ENCODE results near the gene SYTL4. TPM values are rescaled to one million over a fixed set of nuclear protein-coding genes. Genes with fewer than 3 reads are reported as not detected.

The SYTL4 gene
- total RNA-seq, 1 experiment from 2014 or later: 0.23 TPM

DNA sequence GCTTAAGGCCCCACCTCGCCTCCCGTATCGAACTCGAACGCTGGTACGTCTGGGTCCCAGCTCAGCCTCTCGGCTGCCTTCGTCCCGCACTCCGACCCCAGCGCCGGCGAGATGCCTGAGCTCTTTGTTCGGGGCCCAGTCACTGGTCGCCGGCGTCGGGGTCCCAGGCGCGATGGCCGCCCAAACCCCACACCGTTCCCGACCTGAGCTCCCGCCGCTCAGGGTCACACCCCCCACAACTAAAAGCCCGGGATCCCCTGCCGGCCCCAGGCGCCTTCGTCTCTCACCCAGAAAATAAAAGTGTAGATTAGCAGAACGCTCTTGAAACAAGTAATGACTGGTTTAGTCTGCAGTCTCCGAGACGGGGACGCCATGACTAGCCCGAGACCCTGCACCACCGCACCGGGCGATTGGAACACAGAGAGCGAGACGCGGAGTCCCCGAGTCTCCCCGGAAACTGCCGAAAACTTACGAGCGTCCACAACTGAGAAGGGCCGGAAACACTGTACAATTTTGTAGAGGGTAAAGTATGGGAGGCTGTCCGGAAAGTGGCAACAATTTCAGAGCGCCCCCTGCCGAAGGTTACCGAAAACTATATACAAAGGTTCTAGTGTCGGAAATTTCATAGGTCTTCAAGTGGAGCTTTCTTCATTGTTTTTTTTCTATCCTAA is 95.5 kb downstream of the SYTL4 start, which contains the start of gene TSPAN6:
Gene TSPAN6, minus strand, starts transcription at position 486 of the 671 bp plus-strand sequence. Its CDS starts 112 bp downstream, at position 374.
- Histone ChIP-seq H3K27me3 (no peaks in the 10 kb centered on the region), H3K4me3 (peak within 1 kb of the TSS; percentile 70), H3K36me3 (no peaks in the 10 kb centered on the region)

DNA sequence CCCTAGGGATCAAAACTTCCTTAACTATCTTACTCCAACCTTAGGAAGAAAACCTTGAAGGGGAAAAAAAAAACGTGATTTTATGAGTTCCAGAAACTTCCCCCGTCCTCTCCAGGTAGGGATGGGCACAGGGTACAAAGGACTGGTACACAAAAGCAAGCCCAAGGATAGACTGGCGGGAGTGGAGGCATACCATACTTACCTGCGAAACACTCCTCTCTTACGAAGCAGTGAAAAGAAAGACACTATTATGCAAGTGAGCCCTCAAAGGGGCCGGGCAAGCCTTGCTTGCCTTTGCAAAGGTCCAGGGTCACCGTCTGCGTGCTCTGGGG is 96.0 kb downstream of the SYTL4 start:
- H3K4me3 ChIP-seq: peak overlapping the region; percentile 70
- H3K27me3 ChIP-seq: no peaks in the 10 kb centered on the region
- no peaks in the 10 kb centered on the region for H3K36me3 ChIP-seq
- H3K9me3 ChIP-seq: no peaks in the 10 kb centered on the region
- DNase-seq: no peak

More for the DNA sequence above, 95.5 kb downstream of the SYTL4 start, which contains the start of gene TSPAN6:
- no peaks in the 10 kb centered on the region for H3K9me3 ChIP-seq
- peak; percentile 80 for DNase-seq

DNA sequence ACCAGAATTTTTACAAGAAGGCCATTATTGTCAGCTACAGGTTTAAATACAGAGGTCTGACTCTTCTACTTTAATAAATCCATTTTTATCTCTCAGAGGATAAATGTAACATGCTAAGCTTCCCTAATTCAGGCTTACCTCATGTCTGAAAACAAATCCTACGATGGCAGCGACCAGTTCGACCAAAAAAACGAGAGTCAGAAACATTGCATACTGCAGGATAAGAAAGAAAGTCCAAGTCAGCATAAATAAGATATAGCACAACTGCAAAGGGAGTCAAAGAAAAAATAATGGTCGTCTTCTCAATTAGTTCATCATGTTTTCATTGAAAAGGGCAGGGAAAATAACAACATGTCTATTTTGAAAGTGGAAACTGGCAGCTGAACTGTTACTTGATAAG is 96.9 kb downstream of the SYTL4 start:
- H3K27me3 ChIP-seq: no peaks in the 10 kb centered on the region
- no peak overlapping the region for H3K4me3 ChIP-seq
- no peaks in the 10 kb centered on the region for H3K36me3 ChIP-seq
- no peak for DNase-seq
- no peaks in the 10 kb centered on the region for H3K9me3 ChIP-seq

DNA sequence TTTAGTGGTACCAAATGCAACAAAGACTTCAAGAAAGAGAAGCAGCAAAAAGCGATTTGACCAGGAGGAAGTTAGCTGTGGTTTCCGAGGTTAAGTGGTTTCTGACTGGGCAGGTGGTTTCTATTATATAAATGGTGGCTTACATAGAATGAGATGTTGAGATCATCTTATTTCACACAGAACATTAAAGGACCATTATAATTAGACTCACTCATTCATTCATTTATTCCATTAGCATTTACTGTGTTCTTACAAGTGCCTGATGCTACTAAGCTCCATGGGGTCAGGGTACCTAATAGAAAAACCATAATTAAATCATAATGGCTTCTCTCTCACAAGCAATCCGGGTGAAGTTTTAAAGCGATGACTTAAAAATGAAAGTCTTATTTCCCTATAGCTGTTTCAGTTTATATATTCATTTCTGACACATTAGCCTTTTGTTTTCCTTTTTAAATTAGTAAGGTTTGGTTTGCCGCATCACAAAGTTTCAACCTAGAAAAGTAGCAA is 105.9 kb downstream of the SYTL4 start:
- DNase-seq: no peak
- Histone ChIP-seq H3K9me3 (no peaks in the 10 kb centered on the region), H3K4me3 (no peak overlapping the region), H3K27me3 (no peaks in the 10 kb centered on the region), H3K36me3 (no peaks in the 10 kb centered on the region)

Other genes starting within 250 kb of the SYTL4 start
- not detected in 2 replicates for gene TNMD, start 147.2 kb downstream of the SYTL4 start, total RNA-seq (2014; rRNA removed; shearing (Covaris generic); ENCODE audit: low replicate concordance)
- gene TSPAN6, start 95.3 kb downstream of the SYTL4 start, total RNA-seq (2014; rRNA removed; shearing (Covaris generic); ENCODE audit: low replicate concordance): 24.7 and 24.8 TPM in 2 replicates
- gene SRPX2, start 87.9 kb downstream of the SYTL4 start, total RNA-seq (2014; rRNA removed; shearing (Covaris generic); ENCODE audit: low replicate concordance): 11.1 and 12.0 TPM in 2 replicates
- 35.1 and 36.1 TPM in 2 replicates for gene CSTF2, start 88.3 kb upstream of the SYTL4 start, total RNA-seq (2014; rRNA removed; shearing (Covaris generic); ENCODE audit: low replicate concordance)
- gene NOX1, start 142.2 kb upstream of the SYTL4 start, total RNA-seq (2014; rRNA removed; shearing (Covaris generic); ENCODE audit: low replicate concordance): not detected in 2 replicates
- not detected in 2 replicates for gene XKRX, start 196.8 kb upstream of the SYTL4 start, total RNA-seq (2014; rRNA removed; shearing (Covaris generic); ENCODE audit: low replicate concordance)
- gene ARL13A, start 237.6 kb upstream of the SYTL4 start, total RNA-seq (2014; rRNA removed; shearing (Covaris generic); ENCODE audit: low replicate concordance): 0.86 TPM in 1 of 2 replicates, not detected in the other

All from MG63 (cell line).